GM23248 (cell line): ENCODE data around the gene PABPC1L.

Experiments used
- EZH2 ChIP-seq: fragments of 200-600 bp; sonication (generic); IDR thresholded peaks from 2 replicates; pipeline ENCODE4 v1.6.1; 2018; ENCODE audit warnings: antibody characterized with exemption, mild to moderate bottlenecking; ENCODE audit not compliant: insufficient read depth, poor library complexity, severe bottlenecking
- EZH2phosphoT487 ChIP-seq: fragments of 200-600 bp; sonication (generic); IDR thresholded peaks from 2 replicates; pipeline ENCODE4 v1.6.1; 2018; ENCODE audit warnings: antibody characterized with exemption, moderate library complexity, mild to moderate bottlenecking, low read depth; ENCODE audit not compliant: insufficient read depth

DNA sequence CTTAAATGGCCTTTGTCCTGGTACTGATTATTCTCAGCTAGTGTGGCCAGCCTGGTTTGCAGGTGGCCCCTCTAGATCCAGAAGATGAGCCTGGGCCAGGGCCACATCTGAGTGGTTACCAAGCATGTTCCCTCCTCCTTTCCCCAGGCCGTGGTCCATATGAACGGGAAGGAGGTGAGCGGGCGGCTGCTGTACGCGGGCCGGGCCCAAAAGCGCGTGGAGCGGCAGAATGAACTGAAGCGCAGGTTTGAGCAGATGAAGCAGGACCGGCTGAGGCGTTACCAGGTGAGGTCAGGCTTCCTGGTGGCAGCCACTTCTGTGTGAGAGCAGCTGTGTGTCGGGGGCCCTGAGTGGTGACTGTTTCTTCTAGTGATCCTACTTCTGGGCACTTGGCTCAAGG, 11.6 kb downstream of the PABPC1L start:
- TF ChIP-seq EZH2 (no peak), EZH2phosphoT487 (no peak)
